RPMI8226 (cell line): ENCODE measurements around the gene OR2L8.

Experiments
- DNase-seq: peaks from one replicate; pipeline ENCODE4 v3.0.0-alpha.2; 2015

The OR2L8 gene

GRCh38 chr1:247998811-247999210 lies 50.2 kb downstream of the OR2L8 start:
- DNase-seq, result no peak
